ENCODE data around the gene SPINK4. TPM values are rescaled to one million over a fixed set of nuclear protein-coding genes. Genes with fewer than 3 reads are reported as not detected.

SPINK4 gene
- total RNA-seq, 1 experiment from 2014 or later: not detected

- no peaks in the 10 kb centered on the region for H3K79me2 ChIP-seq (ENCODE audit: low read length)
- no peak overlapping the region for H3K4me2 ChIP-seq (ENCODE audit: low read depth, low read length, poor library complexity, severe bottlenecking)
- no peaks in the 10 kb centered on the region for H3K27me3 ChIP-seq (ENCODE audit: low read length)
- no peak overlapping the region for H3K27ac ChIP-seq (ENCODE audit: low read length)
- H3K4me1 ChIP-seq (ENCODE audit: low read length): peaks cover 6% of the 10 kb centered on the region; the same call in 1 of the 2 replicates
- no peak for DNase-seq
- H4K20me1 ChIP-seq (ENCODE audit: insufficient read depth, low read depth, low read length): no peaks in the 10 kb centered on the region
- H3K9me3 ChIP-seq (ENCODE audit: low read length): no peaks in the 10 kb centered on the region
- H2AFZ ChIP-seq (ENCODE audit: low read length): no peak overlapping the region
- H3K36me3 ChIP-seq (ENCODE audit: insufficient read depth, low read length): no peaks in the 10 kb centered on the region
- no peaks in the 10 kb centered on the region for H3K9me2 ChIP-seq (replicated peaks; ENCODE audit: insufficient read depth, low read length)
- H3K9ac ChIP-seq (ENCODE audit: low read length): no peak overlapping the region
- no peak overlapping the region for H3K4me3 ChIP-seq (ENCODE audit: low read length)
Observed at GRCh38 chr9:33246269-33246860, 6.4 kb downstream of the SPINK4 start.

GRCh38 chr9:33248606-33249005, 8.6 kb downstream of the SPINK4 start:
- Histone ChIP-seq H3K4me3 (ENCODE audit: low read length) (no peak overlapping the region), H2AFZ (ENCODE audit: low read length) (no peak overlapping the region), H3K4me2 (ENCODE audit: low read depth, low read length, poor library complexity, severe bottlenecking) (no peak overlapping the region), H4K20me1 (ENCODE audit: insufficient read depth, low read depth, low read length) (no peaks in the 10 kb centered on the region), H3K36me3 (ENCODE audit: insufficient read depth, low read length) (peaks cover 8% of the 10 kb centered on the region; the same call in 1 of the 2 replicates), H3K9ac (ENCODE audit: low read length) (no peak overlapping the region), H3K27me3 (ENCODE audit: low read length) (no peaks in the 10 kb centered on the region), H3K9me3 (ENCODE audit: low read length) (no peaks in the 10 kb centered on the region), H3K4me1 (ENCODE audit: low read length) (peaks cover 6% of the 10 kb centered on the region; the same call in 1 of the 2 replicates), H3K79me2 (ENCODE audit: low read length) (no peaks in the 10 kb centered on the region), H3K27ac (ENCODE audit: low read length) (no peak overlapping the region), H3K9me2 (replicated peaks; ENCODE audit: insufficient read depth, low read length) (no peaks in the 10 kb centered on the region)
- DNase-seq: no peak

- Histone ChIP-seq H3K27ac (ENCODE audit: low read length) (no peak overlapping the region), H3K4me3 (ENCODE audit: low read length) (no peak overlapping the region), H3K9ac (ENCODE audit: low read length) (peak overlapping the region; percentile 24; the same call in 1 of the 2 replicates), H3K27me3 (ENCODE audit: low read length) (no peaks in the 10 kb centered on the region), H3K9me2 (replicated peaks; ENCODE audit: insufficient read depth, low read length) (no peaks in the 10 kb centered on the region), H4K20me1 (ENCODE audit: insufficient read depth, low read depth, low read length) (no peaks in the 10 kb centered on the region), H3K36me3 (ENCODE audit: insufficient read depth, low read length) (peaks cover 8% of the 10 kb centered on the region; the same call in 1 of the 2 replicates), H2AFZ (ENCODE audit: low read length) (no peak overlapping the region), H3K79me2 (ENCODE audit: low read length) (no peaks in the 10 kb centered on the region), H3K4me2 (ENCODE audit: low read depth, low read length, poor library complexity, severe bottlenecking) (no peak overlapping the region), H3K4me1 (ENCODE audit: low read length) (peaks cover 6% of the 10 kb centered on the region; the same call in 1 of the 2 replicates), H3K9me3 (ENCODE audit: low read length) (no peaks in the 10 kb centered on the region)
- DNase-seq: no peak
Observed at GRCh38 chr9:33249087-33249658, 9.2 kb downstream of the SPINK4 start.

GRCh38 chr9:33249983-33250382, 10.0 kb downstream of the SPINK4 start:
- no peak overlapping the region for H3K27ac ChIP-seq (ENCODE audit: low read length)
- no peaks in the 10 kb centered on the region for H4K20me1 ChIP-seq (ENCODE audit: insufficient read depth, low read depth, low read length)
- H3K4me2 ChIP-seq (ENCODE audit: low read depth, low read length, poor library complexity, severe bottlenecking): no peak overlapping the region
- no peaks in the 10 kb centered on the region for H3K9me3 ChIP-seq (ENCODE audit: low read length)
- H3K79me2 ChIP-seq (ENCODE audit: low read length): no peaks in the 10 kb centered on the region
- H2AFZ ChIP-seq (ENCODE audit: low read length): no peak overlapping the region
- H3K9me2 ChIP-seq (replicated peaks; ENCODE audit: insufficient read depth, low read length): no peaks in the 10 kb centered on the region
- H3K27me3 ChIP-seq (ENCODE audit: low read length): no peaks in the 10 kb centered on the region
- H3K36me3 ChIP-seq (ENCODE audit: insufficient read depth, low read length): peaks cover 8% of the 10 kb centered on the region; the same call in 1 of the 2 replicates
- DNase-seq: no peak
- peaks cover 6% of the 10 kb centered on the region; the same call in 1 of the 2 replicates for H3K4me1 ChIP-seq (ENCODE audit: low read length)
- H3K4me3 ChIP-seq (ENCODE audit: low read length): no peak overlapping the region
- 0 out of 2 replicates have a peak overlapping the region, but pooled peaks have one; percentile 24 for H3K9ac ChIP-seq (ENCODE audit: low read length)

- Histone ChIP-seq H3K79me2 (ENCODE audit: low read length) (no peaks in the 10 kb centered on the region), H3K4me1 (ENCODE audit: low read length) (peaks cover 6% of the 10 kb centered on the region; the same call in 1 of the 2 replicates), H3K9me2 (replicated peaks; ENCODE audit: insufficient read depth, low read length) (no peaks in the 10 kb centered on the region), H3K4me3 (ENCODE audit: low read length) (no peak overlapping the region), H2AFZ (ENCODE audit: low read length) (no peak overlapping the region), H3K27ac (ENCODE audit: low read length) (no peak overlapping the region), H3K9me3 (ENCODE audit: low read length) (no peaks in the 10 kb centered on the region), H3K9ac (ENCODE audit: low read length) (no peak overlapping the region), H4K20me1 (ENCODE audit: insufficient read depth, low read depth, low read length) (no peaks in the 10 kb centered on the region), H3K36me3 (ENCODE audit: insufficient read depth, low read length) (peaks cover 12% of the 10 kb centered on the region; the same call in 1 of the 2 replicates), H3K4me2 (ENCODE audit: low read depth, low read length, poor library complexity, severe bottlenecking) (no peak overlapping the region), H3K27me3 (ENCODE audit: low read length) (no peaks in the 10 kb centered on the region)
- DNase-seq: no peak
Observed at GRCh38 chr9:33250458-33250995, 10.6 kb downstream of the SPINK4 start.

GRCh38 chr9:33254211-33254610, 14.2 kb downstream of the SPINK4 start:
- H3K9me2 ChIP-seq (replicated peaks; ENCODE audit: insufficient read depth, low read length): no peaks in the 10 kb centered on the region
- no peaks in the 10 kb centered on the region for H3K9me3 ChIP-seq (ENCODE audit: low read length)
- no peak overlapping the region for H3K4me3 ChIP-seq (ENCODE audit: low read length)
- no peaks in the 10 kb centered on the region for H3K27me3 ChIP-seq (ENCODE audit: low read length)
- no peak overlapping the region for H3K27ac ChIP-seq (ENCODE audit: low read length)
- peaks cover 4% of the 10 kb centered on the region for H3K79me2 ChIP-seq (ENCODE audit: low read length)
- DNase-seq: no peak
- H3K4me2 ChIP-seq (ENCODE audit: low read depth, low read length, poor library complexity, severe bottlenecking): no peak overlapping the region
- no peaks in the 10 kb centered on the region for H4K20me1 ChIP-seq (ENCODE audit: insufficient read depth, low read depth, low read length)
- peaks cover 38% of the 10 kb centered on the region for H3K36me3 ChIP-seq (ENCODE audit: insufficient read depth, low read length)
- H3K9ac ChIP-seq (ENCODE audit: low read length): no peak overlapping the region
- H2AFZ ChIP-seq (ENCODE audit: low read length): no peak overlapping the region
- peaks cover 6% of the 10 kb centered on the region; the same call in 1 of the 2 replicates for H3K4me1 ChIP-seq (ENCODE audit: low read length)

GRCh38 chr9:33255014-33255413, 15.0 kb downstream of the SPINK4 start:
- H3K79me2 ChIP-seq (ENCODE audit: low read length): peaks cover 11% of the 10 kb centered on the region
- no peaks in the 10 kb centered on the region for H3K27me3 ChIP-seq (ENCODE audit: low read length)
- no peak overlapping the region for H3K4me2 ChIP-seq (ENCODE audit: low read depth, low read length, poor library complexity, severe bottlenecking)
- no peaks in the 10 kb centered on the region for H3K9me2 ChIP-seq (replicated peaks; ENCODE audit: insufficient read depth, low read length)
- peaks cover 46% of the 10 kb centered on the region for H3K36me3 ChIP-seq (ENCODE audit: insufficient read depth, low read length)
- H4K20me1 ChIP-seq (ENCODE audit: insufficient read depth, low read depth, low read length): no peaks in the 10 kb centered on the region
- no peak overlapping the region for H3K9ac ChIP-seq (ENCODE audit: low read length)
- no peak overlapping the region for H2AFZ ChIP-seq (ENCODE audit: low read length)
- H3K4me1 ChIP-seq (ENCODE audit: low read length): no peaks in the 10 kb centered on the region
- no peak overlapping the region for H3K4me3 ChIP-seq (ENCODE audit: low read length)
- H3K27ac ChIP-seq (ENCODE audit: low read length): no peak overlapping the region
- no peaks in the 10 kb centered on the region for H3K9me3 ChIP-seq (ENCODE audit: low read length)
- no peak for DNase-seq

- H3K79me2 ChIP-seq (ENCODE audit: low read length): peaks cover 13% of the 10 kb centered on the region
- DNase-seq: no peak
- no peaks in the 10 kb centered on the region for H3K27me3 ChIP-seq (ENCODE audit: low read length)
- no peaks in the 10 kb centered on the region for H3K9me3 ChIP-seq (ENCODE audit: low read length)
- no peak overlapping the region for H2AFZ ChIP-seq (ENCODE audit: low read length)
- H4K20me1 ChIP-seq (ENCODE audit: insufficient read depth, low read depth, low read length): no peaks in the 10 kb centered on the region
- no peak overlapping the region for H3K4me3 ChIP-seq (ENCODE audit: low read length)
- no peaks in the 10 kb centered on the region for H3K9me2 ChIP-seq (replicated peaks; ENCODE audit: insufficient read depth, low read length)
- H3K9ac ChIP-seq (ENCODE audit: low read length): no peak overlapping the region
- no peak overlapping the region for H3K4me2 ChIP-seq (ENCODE audit: low read depth, low read length, poor library complexity, severe bottlenecking)
- H3K27ac ChIP-seq (ENCODE audit: low read length): no peak overlapping the region
- peaks cover 50% of the 10 kb centered on the region for H3K36me3 ChIP-seq (ENCODE audit: insufficient read depth, low read length)
- H3K4me1 ChIP-seq (ENCODE audit: low read length): no peaks in the 10 kb centered on the region
Observed at GRCh38 chr9:33255471-33255870, 15.5 kb downstream of the SPINK4 start.
